Stimulated activated naive CD4-positive, alpha-beta T cell treated with Interleukin-2 at 50 U/mL for 16 hours (primary cell): ENCODE results near the gene ALG2.

Source experiments
- DNase-seq: peaks from one replicate; lab custom pipeline; 2025; lab: John Stamatoyannopoulos, UW

ALG2 gene

DNA sequence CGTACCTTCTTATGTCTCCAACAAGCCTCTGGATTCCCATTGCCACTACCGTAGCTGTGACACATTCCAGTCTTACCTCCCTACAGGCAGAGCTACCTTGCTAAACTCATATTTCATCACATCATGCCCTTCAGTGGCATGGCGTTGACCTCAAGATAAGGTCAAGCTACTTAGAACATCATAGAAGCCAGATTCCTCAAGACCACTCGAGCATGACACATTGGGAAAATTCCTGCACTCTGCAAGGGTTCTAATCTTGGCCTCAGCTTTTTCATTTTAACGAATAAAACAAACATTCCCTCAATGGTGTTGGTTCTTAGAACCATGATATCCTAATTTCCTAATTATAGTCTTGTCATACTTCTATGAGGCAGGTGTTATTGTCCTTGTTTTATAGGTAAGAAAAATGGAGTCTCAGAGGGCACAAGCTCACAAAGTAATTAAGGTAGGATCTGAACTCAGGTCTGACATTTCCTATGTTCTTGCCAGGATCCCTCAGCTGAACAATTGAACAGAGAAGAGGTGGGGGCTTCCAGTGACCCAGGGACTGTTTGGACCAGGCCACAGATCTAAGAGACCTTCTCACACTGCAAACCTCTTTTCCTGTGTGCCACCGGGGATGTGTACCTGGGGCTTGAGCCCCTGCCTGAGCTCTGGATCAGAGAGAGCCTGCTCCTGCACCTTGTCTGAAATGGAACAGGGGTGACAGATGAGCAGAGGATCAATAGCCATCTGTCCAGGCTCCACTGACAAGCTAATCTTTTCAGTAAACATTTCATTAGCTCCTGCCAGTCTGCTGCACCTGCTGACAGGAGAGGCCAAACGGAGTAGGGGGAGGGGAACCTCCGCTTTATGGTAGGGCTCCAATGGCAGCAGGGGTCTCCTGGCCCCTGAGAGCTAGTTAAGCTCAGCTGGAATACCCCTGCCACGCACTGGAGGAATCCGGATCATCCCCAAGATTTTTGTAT lies 49.3 kb downstream of the ALG2 start:
- DNase-seq, result no peak

- DNase-seq, result no peak
Observed at GRCh38 chr9:99171225-99172123, 50.3 kb downstream of the ALG2 start.

DNA sequence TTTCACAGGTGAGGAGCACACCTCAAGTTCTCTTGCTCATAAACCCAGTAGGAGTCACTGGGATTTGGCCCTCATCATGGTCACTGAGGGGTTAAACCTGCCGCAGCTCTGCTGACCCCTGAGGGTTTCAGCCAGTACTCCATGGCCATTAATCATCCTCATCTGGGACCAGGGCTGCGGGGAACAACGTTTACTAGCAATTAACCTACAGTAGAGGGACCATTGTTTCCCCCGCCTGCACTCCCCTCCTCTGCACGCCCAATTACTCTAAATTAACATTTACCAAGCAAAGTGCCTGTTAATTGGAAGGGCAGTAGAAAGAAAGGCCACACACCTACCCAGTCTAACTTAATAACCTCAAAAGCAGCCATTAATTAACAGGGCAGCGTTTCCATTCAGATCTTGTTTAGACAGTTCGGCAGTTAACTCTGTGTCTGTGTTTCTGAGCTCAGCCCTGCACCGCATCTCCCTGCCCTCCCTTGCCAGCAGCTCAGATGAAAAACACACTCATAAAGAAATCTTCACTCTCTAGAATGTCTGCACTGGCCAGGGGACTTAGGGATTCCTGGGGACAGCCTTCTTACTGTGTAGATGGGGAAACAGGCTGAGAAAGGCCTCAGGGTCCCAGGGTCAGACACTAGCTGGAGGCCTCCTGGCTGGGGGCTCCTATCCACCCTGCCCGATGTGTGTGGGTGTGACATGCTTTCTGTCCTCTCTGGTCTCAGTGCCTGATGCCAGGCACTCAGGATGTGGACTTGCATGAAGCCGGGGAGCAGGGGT lies 51.6 kb downstream of the ALG2 start:
- no peak for DNase-seq

GRCh38 chr9:99169086-99169485 lies 52.7 kb downstream of the ALG2 start:
- DNase-seq, result no peak

- DNase-seq, result no peak
Observed at GRCh38 chr9:99167694-99168093, 54.0 kb downstream of the ALG2 start.

GRCh38 chr9:99167119-99167518 lies 54.6 kb downstream of the ALG2 start:
- no peak for DNase-seq
